GM12878 (cell line): Measurements from ENCODE around the gene CLDN15. TPM values are rescaled to one million over a fixed set of nuclear protein-coding genes. Genes with fewer than 3 reads are reported as not detected.
"Not testable (repeated sequence)": the region's sequence is repeated elsewhere in the genome, so short reads cannot be mapped to it uniquely, and the experiment has no call there.

ENCODE experiments used
- ATAC-seq: fragments of 200-7000 bp; cut with Tn5 transposase; 3 replicates; pipeline ENCODE4 v1.9.1; 2020; ENCODE audit warnings: mild to moderate bottlenecking, moderate library complexity
- BruUV-seq: library from RNA; stranded (reverse); fragments of 400-500 nt; replicated peaks from 2 replicates; lab custom pipeline; 2021; lab: Mats Ljungman, UMichigan
- CTCF ChIA-PET: fragments of 300-600 bp; sonication (Branson Sonifier 250); formaldehyde crosslinking; extraction: SDS; loops from one replicate; lab custom pipeline; 2021; ENCODE audit warnings: inconsistent platforms; lab: Yijun Ruan, JAX
- POLR2A ChIA-PET: fragments of 350-600 bp; formaldehyde crosslinking; extraction: SDS; loops from one replicate; lab custom pipeline; 2021; ENCODE audit warnings: inconsistent platforms; lab: Charles Lee
- RAD21 ChIA-PET: fragments of 300-600 bp; sonication (Branson Sonifier 250); formaldehyde crosslinking; loops from one replicate; lab custom pipeline; 2023; ENCODE audit warnings: antibody characterized with exemption; ENCODE audit not compliant: unreplicated experiment; lab: Charles Lee
- SMC1A ChIA-PET: fragments of 300-600 bp; sonication (Branson Sonifier 250); formaldehyde crosslinking; loops from one replicate; lab custom pipeline; 2023; ENCODE audit not compliant: unreplicated experiment, uncharacterized antibody; lab: Charles Lee
- DNase-seq: peaks from one replicate; pipeline ENCODE4 v3.0.0-alpha.2; 2011; ENCODE audit warnings: low read depth, low spot score
- FAIRE-seq: peaks from 3 replicates; lab custom pipeline; 2011; peaks lifted over from hg19 to GRCh38; lab: Jason Lieb, UNC
- H2AFZ ChIP-seq: 2 replicates; pipeline ENCODE4 v1.6.0; 2011; ENCODE audit warnings: low read depth, low read length, control low read depth; ENCODE audit not compliant: control insufficient read depth
- H3K27ac ChIP-seq: 2 replicates; pipeline ENCODE4 v1.5.1; 2011; ENCODE audit warnings: control low read depth; ENCODE audit not compliant: control insufficient read depth, insufficient read depth
- H3K27me3 ChIP-seq, 2 experiments: replicated peaks in 1 of 2; 2 replicates each; pipeline versions ENCODE4 v1.6.0 to v1.6.1; 2011; ENCODE audit warnings: low read length in 1 of 2; ENCODE audit not compliant: control insufficient read depth in 2 of 2, insufficient read depth in 2 of 2
- H3K36me3 ChIP-seq, 2 experiments: 2 replicates each; pipeline ENCODE4 v1.5.1; 2011; ENCODE audit warnings: low read length in 1 of 2; ENCODE audit not compliant: control insufficient read depth in 2 of 2, insufficient read depth in 2 of 2
- H3K4me1 ChIP-seq: 2 replicates; pipeline ENCODE4 v1.6.1; 2011; ENCODE audit warnings: mild to moderate bottlenecking, low read length, moderate library complexity, mixed read lengths; ENCODE audit not compliant: control insufficient read depth, insufficient read depth
- H3K4me2 ChIP-seq: 2 replicates; pipeline ENCODE4 v1.6.0; 2011; ENCODE audit warnings: control low read depth; ENCODE audit not compliant: control insufficient read depth, insufficient read depth
- H3K4me3 ChIP-seq: fragments of 200-600 bp; sonication (generic); 2 replicates; pipeline ENCODE4 v1.5.1; 2016
- H3K79me2 ChIP-seq: 2 replicates; pipeline ENCODE4 v1.6.0; 2011; ENCODE audit warnings: low read length; ENCODE audit not compliant: control insufficient read depth, insufficient read depth
- H3K9ac ChIP-seq: 2 replicates; pipeline ENCODE4 v1.8.0; 2011; ENCODE audit warnings: low read length, control low read depth, mixed read lengths; ENCODE audit not compliant: control insufficient read depth, insufficient read depth
- H3K9me3 ChIP-seq: replicated peaks from 3 replicates; pipeline ENCODE4 v1.5.1; 2011; ENCODE audit warnings: mild to moderate bottlenecking, low read length; ENCODE audit not compliant: control insufficient read depth, insufficient read depth
- H4K20me1 ChIP-seq: 2 replicates; pipeline ENCODE4 v1.6.0; 2011; ENCODE audit not compliant: control insufficient read depth, insufficient read depth
- GABPA ChIP-seq: IDR thresholded peaks from 2 replicates; pipeline ENCODE4 v1.6.1; 2014; ENCODE audit warnings: antibody characterized with exemption, low read depth, mild to moderate bottlenecking, inconsistent platforms
- RCOR1 ChIP-seq: conservative IDR thresholded peaks from 2 replicates; pipeline ENCODE4 v1.6.1; 2012; ENCODE audit warnings: low read depth, low read length, improper control_type of control experiment
- RELA ChIP-seq: fragments of 450-650 bp; IDR thresholded peaks from 2 replicates; pipeline ENCODE4 v1.8.0; 2014; ENCODE audit warnings: borderline replicate concordance; ENCODE audit not compliant: partially characterized antibody
- WGBS: methylation state at CpG from one replicate; pipeline ENCODE4 v1.1.6; 2016; ENCODE audit warnings: low lambda C conversion rate; ENCODE audit not compliant: insufficient replicate concordance, insufficient coverage; ENCODE audit errors: missing lambda C conversion rate; 5-methylcytosine and 5-hydroxymethylcytosine counted together
- in situ Hi-C: fragments of 300-500 bp; cut with MboI; formaldehyde crosslinking; loops from 9 replicates; pipeline ENCODE4 v1.14.3; 2018; ENCODE audit warnings: mixed read lengths
- intact Hi-C: fragments of 100-400 bp; cut with micrococcal nuclease; formaldehyde crosslinking; loops from one replicate; pipeline ENCODE4 v1.14.2; 2022; ENCODE audit not compliant: unreplicated experiment
- polyA plus RNA-seq, 11 experiments: library from polyadenylated mRNA; depleted of rRNA in 4 of 11; unstranded in 6 of 11; stranded (reverse) in 5 of 11; fragments of >200 nt; fragmentation: Nextera tagmentation in 4 of 11; fragmentation: Illumina TruSeq in 1 of 11; extraction: Ambion mirVana in 4 of 11; extraction: Trizol in 1 of 11; gene quantifications; 1 replicate in 1 of 11; 2 replicates in 10 of 11; pipeline versions ENCODE4 v1.2.1 to v1.2.3, GENCODE V29; 2011 to 2016; ENCODE audit warnings: inconsistent platforms in 2 of 11, missing spikeins in 2 of 11, low read depth in 1 of 11
- total RNA-seq, 4 experiments: library from RNA; depleted of rRNA in 3 of 4; stranded (reverse); fragments of >200 nt in 3 of 4; fragmentation: Illumina TruSeq in 1 of 4; extraction: Trizol in 1 of 4; gene quantifications; 2 replicates each; pipeline versions ENCODE4 v1.2.1 to v1.2.3, GENCODE V29; 2013 to 2021

Gene CLDN15
- total and polyA plus RNA-seq, 10 of the 15 experiments (the other 5 are each of a cell fraction or from before 2014, with no cell fraction given), result 0.47 to 15.0 (median 6.6) TPM

DNA sequence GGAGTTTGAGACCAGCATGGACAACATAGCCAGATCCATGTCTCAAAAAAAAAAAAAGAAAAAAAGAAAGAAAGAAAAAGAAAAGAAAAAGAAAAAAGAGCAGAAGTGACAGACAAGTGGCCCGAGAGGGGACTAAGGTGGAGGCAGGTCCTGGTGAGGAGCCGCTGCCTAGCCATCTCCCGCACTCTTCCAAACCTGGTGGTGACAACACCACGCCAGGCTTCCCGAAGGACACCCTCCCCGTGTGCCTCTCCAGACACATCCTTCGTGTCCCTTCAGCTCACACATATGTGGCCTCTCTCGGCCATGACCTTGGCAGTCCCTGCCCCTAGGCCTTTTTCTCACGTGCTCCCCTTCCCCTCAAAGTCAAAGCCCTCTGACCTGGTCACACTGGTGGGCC, 47.6 kb upstream of the CLDN15 start (continued):
- TF ChIP-seq RELA (no peak), RCOR1 (no peak)

DNA sequence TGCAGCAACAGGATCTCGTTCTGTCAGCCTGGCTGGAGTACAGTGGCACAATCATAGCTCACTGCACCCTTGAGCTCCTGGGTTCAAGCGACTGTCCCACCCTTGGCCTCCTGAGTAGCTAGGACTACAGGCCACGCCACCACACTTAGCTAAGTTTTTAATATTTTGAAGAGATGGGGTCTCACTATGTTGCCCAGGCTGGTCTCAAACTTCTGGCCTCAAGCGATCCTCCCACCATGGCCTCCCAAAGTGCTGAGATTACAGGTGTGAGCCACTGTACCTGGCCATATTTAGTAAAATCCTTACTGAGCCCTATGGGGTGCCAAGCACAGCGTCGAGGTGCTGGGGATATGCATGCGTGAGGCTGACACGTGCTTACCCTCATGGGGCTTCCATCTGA, 43.3 kb upstream of the CLDN15 start:
- H3K79me2 ChIP-seq, BruUV-seq, H4K20me1 ChIP-seq, H3K4me3 ChIP-seq, POLR2A ChIA-PET, H3K9ac ChIP-seq, H3K9me3 ChIP-seq, H3K27ac ChIP-seq, H3K27me3 ChIP-seq, H2AFZ ChIP-seq, FAIRE-seq, ATAC-seq, H3K36me3 ChIP-seq, DNase-seq, H3K4me1 ChIP-seq, RAD21 ChIA-PET, intact Hi-C loops, H3K4me2 ChIP-seq: not testable (repeated sequence)
- in situ Hi-C loops, result loop anchor here (5.0 kb wide), 1 partner anchor 134 kb away; no protein-coding TSS in a partner anchor
- 39% methylated on average over 8 of the region's 8 CpGs for WGBS
- ChIA-PET CTCF (interaction anchor here (2.8 to 4.5 kb wide), 4 partner anchors 11 to 137 kb away, joined by 33 to 161 read pairs (median 54); partner anchors contain the start of gene FIS1), SMC1A (interaction anchor here (2.3 kb wide), 1 partner anchor 137 kb away, joined by 56 read pairs; no protein-coding TSS in a partner anchor)

GRCh38 chr7:101278461-101279292, 41.1 kb upstream of the CLDN15 start:
- Histone ChIP-seq H3K27ac (no peak overlapping the region), H3K9me3 (no peaks in the 10 kb centered on the region), H3K79me2 (no peaks in the 10 kb centered on the region), H2AFZ (no peak overlapping the region), H3K9ac (no peak overlapping the region), H3K4me1 (peaks cover 4% of the 10 kb centered on the region), H3K4me3 (no peak overlapping the region), H4K20me1 (no peaks in the 10 kb centered on the region), H3K4me2 (no peak overlapping the region), H3K27me3 (peaks cover 0 to 3% of the 10 kb centered on the region in 2 experiments; a peak in 2 of 4 replicates), H3K36me3 (no peaks in the 10 kb centered on the region)
- in situ Hi-C loops, result no loop called here
- 38% methylated on average over 24 of the region's 24 CpGs for WGBS
- no peak for ATAC-seq
- ChIA-PET CTCF (interaction anchor here (1.0 to 2.4 kb wide), 2 partner anchors 11 to 134 kb away, joined by 4 to 19 read pairs; no protein-coding TSS in a partner anchor), RAD21 (no interaction called here), SMC1A (interaction anchor here (0.7 kb wide), 1 partner anchor 135 kb away, joined by 3 read pairs; no protein-coding TSS in a partner anchor), POLR2A (no interaction called here)
- no peak for DNase-seq
- intact Hi-C loops, result no loop called here
- FAIRE-seq, result no peak
- BruUV-seq, result no TSS peak
- no peak for TF ChIP-seq GABPA
